Activated T-cell treated with anti-CD3 and anti-CD28 coated beads for 4 hours (primary cell): Measurements from ENCODE around the gene CCDC106.

Source experiments
- DNase-seq: peaks from one replicate; pipeline ENCODE4 v3.0.0-alpha.2; 2020

The CCDC106 gene

DNA sequence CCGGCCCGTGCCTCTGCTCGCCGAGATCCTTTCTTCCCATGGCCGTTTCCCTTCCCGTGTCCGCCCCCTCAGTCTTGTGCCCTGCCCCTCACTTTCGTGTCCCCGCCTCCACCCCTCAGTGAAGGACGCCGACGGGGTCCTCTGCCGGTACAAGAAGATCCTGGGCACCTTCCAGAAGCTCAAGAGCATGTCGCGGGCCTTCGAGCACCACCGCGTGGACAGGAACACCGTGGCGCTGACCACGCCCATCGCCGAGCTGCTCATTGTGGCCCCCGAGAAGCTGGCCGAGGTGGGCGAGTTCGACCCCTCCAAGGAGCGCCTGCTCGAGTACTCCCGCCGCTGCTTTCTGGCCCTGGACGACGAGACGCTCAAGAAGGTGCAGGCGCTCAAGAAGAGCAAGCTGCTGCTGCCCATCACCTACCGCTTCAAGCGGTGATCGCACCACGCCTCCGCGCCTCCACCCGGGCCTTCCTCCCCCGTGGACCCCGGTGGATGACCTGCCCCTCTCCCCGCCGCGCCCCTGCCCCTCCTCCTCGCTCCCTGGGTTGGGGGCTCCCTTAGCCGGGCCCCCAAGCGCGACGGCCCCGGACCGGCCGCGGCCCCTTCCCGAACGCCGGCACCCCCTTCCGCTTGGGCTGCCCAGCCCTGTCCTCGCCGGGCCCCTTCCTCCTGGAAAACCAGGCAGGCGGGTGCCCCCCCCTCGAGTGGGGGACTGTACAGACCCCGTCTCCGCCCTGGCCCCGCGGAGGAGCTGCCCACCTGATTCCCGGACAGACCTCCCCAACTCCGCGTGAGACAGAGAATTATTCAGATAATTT, 4.5 kb downstream of the CCDC106 start:
- DNase-seq, result no peak

- DNase-seq, result peak; percentile 98
These were observed 5.8 kb downstream of the CCDC106 start for GRCh38 chr19:55653651-55654322.

DNA sequence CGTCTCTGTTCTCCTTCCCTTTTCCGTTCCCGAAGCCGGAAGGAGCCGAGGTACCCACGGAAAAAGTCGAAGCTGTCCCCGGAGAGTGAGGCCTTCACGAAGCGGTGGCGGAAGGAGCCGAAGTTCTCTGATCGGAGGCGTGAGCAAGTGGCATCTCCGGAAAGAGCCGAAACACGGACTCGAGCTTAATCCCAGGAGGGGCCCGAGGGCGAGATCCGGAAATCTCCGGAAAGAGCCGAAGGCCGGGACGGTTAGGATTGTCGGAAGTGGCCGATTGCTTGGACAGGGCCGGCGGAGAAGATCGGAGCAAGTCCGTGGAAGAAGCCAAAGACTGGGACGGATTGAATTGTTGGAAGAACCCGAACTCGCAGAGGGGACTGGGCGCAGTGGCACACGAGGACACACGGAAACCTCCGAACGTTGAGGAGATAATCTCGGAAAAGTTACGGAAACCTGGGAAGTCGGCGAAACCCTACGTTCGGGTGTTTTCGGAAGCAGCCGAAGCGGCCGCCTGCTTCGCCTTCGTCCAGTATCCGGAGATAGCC, 6.4 kb downstream of the CCDC106 start:
- peak; percentile 95 for DNase-seq

DNA sequence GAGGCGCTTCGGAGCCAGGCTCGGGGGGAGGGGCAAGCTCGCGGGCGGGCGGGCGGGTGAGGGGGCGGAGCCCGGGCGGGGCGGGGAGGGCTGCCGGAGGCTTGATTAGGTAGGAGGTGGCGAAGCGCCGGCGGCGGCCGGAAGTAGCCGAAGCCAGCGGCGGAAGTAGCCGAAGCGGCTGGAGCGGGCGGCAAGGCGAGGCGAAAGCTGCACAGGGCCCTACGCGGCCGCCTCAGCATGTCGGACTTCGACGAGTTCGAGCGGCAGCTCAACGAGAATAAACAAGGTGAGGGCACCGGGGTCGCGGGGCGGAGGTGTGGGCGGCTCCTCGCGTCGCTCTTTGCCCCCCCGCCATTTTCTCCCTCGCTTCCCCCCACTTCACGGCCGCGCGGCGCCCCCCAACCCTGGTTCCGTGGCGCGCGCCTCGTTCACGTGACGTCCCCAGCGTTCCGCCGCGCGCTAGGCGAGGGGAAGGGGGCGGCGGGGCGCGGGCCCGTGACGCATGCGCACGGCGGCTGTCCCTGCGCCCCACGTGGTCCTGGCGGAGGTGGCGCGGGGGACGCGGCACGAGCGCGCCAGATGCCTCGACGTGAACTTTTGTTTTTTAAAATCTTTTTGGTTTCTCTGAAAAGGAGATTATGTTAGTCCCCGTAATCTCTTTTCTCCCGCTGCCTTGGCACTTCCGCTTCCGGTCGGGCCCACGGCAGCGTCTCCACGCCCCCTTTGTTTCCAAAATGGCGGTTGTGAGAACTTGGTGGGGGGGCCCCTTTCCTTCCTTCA, 7.0 kb downstream of the CCDC106 start, which contains the start of gene U2AF2:
Gene U2AF2, plus strand, starts transcription at position 168 of the 780 bp plus-strand sequence. Its CDS starts 70 bp downstream, at position 238.
- DNase-seq, result peak; percentile 95

DNA sequence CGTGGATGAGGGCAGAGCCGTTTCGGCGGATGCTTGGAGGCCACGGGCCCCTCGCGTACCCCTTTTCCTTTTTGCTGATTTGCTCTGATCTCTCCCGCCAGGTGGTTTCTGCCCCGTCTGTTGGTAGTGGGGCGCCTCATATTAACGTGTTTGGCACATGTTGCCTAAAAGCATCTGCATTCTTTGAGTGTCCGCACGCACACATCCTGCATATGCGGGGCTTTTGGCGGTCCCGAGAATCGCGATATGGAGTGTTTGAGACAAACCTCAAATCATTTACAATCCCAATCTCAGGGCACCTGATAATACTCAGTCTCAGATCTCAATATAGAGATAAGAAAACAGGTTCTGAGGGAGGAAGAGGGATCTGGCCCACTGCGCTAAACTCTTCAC, 7.6 kb downstream of the CCDC106 start:
- no peak for DNase-seq

GRCh38 chr19:55656552-55656951, 8.5 kb downstream of the CCDC106 start:
- no peak for DNase-seq

GRCh38 chr19:55656988-55657747, 9.2 kb downstream of the CCDC106 start:
- DNase-seq, result no peak

DNA sequence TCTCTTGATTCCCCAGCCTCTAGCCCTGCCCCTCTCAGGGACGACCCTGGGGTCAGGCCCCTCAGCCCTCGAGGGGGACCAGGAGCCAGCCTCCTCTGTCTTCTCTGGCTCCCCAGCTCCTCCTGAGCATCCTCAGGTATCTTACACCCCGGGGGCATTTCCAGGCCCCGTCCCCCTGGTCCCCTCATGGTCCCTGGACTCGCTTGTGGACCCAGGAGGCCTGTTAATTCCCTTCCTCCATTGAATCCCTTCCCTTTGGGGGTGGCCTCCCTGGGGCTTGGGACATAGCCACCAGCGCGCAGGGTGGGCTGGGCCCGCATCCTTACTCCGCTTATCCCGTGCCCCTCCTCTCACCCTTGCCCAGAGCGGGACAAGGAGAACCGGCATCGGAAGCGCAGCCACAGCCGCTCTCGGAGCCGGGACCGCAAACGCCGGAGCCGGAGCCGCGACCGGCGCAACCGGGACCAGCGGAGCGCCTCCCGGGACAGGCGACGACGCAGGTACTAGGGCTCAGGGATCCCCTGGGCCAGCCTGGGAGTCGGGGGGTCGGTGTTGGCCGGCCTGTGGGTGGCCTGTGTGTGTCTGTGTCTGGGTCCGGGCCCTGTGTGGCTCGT, 10.9 kb downstream of the CCDC106 start:
- no peak for DNase-seq

- DNase-seq, result no peak
These were observed 11.8 kb downstream of the CCDC106 start for GRCh38 chr19:55659822-55660221.

- no peak for DNase-seq
These were observed 12.4 kb downstream of the CCDC106 start for GRCh38 chr19:55660404-55660803.

- DNase-seq, result no peak
These were observed 13.0 kb downstream of the CCDC106 start for GRCh38 chr19:55660991-55661390.

DNA sequence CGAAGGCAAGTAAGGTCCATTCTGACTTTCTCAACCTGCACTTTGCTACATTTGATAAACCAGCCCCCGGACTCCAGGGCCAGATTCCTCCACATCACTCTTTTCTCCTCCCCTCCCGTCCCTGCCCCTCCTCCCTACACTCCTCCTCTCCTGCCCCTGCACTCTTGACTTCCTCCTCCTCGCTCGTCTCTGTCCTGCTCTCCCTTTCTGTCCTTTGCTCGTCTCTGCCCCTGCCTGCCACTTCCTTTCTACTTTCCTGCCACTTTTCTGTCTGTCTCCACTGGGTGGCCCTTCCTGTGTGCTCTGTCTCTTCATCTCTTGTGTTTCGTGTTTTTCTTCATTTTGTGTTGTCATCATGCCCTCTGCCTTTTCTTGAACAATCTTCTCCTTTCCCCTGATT, 13.8 kb downstream of the CCDC106 start:
- no peak for DNase-seq

DNA sequence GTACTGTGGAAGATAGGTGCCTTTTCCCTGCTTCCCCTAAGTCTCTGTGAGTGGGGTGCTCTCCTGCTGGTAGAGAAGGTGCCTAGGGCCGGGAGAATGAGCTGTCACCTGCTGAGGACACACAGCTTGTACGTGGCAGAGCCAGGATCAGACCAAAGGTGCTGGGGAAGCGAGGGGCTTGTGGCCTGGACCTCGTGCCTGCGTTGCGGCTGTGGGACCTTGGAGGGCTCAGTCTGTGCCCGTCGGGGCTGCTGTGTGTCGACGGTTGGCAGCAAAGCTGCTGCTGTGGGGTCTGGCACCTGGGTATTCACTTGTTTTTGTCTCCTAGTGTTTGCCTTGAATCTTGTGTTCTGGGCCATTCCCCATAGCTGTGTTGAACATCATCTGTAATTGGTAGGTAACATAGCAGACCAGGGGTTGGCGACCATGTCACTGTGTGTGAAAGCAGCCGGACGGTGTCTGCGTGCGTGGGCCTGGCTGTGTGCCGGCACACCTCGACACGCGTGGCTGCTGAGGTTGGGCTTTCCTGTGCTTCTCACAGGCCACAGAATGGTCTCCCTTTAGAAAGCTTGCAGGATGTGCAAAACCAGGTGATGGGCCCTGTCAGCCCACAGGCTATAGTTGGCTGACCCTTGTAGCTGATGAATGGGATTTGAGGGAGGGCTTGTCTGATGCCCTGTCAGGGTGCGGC, 16.0 kb downstream of the CCDC106 start:
- DNase-seq, result no peak

DNA sequence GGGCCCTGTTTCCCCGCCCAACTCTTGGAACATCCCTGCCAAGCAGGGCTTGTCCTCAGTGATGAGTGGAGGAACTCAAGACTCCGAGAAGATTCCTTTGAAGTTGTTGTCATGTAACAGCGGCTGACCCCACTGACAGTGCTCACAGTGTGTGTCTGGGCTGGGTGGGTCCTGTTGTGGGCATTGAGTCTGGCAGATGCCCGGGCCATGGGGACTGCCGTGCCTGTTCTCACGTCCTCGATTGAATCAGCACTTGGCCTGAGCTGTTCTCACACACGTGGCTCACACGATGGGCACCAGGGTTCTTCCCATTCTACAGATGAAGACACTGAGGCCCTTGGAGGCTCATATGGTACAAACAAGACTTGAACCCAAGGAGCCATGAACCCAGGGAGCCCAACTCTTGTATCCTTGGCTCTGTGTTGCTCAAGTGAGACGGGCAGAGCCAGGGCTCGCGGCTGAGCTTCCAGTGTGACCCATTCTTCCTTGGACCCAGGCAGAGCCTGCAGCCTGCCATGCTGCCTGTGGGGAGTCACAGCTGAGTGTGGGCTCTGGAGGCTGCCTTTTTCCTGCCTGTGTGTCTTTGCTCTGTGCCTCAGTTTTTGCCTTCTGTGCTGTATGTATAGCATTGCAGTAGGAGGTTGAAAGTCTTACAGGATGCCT, 18.5 kb downstream of the CCDC106 start:
- no peak for DNase-seq

DNA sequence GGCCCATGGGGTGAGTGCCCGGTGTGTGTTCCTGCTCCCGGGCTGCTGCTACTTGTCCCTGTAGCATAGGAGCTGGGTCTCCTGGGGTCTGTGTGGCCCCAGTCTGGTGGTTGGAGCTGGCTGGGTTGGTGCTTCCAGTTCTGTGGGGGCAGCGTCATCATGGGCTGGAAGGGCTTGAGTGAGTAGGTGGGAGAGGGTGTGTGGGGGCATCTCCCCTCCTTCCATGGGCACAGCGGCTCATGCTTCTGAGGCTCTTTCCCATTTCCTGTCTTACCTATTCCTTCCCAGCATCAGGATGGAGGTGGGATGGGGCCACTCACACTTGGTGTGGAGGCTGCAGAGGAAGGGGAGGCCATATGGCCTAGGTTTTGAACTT, 19.0 kb downstream of the CCDC106 start:
- no peak for DNase-seq

DNA sequence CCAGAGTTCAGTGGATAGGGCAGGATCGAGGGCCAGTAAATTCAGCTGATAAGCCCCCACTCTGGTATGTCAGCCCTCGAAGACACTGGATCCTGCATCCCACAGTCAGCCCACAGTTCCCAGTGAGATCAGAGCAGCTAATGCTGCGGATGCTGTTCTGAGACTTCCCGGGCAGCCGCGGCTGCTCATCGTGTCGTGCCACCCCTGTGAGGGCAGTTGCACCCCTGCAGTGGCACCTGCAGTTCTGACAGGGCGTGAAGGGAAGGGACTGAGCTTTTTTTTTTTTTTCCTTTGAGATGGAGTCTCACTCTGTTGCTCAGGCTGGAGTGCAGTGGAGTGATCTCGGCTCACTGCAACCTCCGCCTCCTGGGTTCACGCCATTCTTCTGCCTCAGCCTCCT, 19.5 kb downstream of the CCDC106 start:
- no peak for DNase-seq

DNA sequence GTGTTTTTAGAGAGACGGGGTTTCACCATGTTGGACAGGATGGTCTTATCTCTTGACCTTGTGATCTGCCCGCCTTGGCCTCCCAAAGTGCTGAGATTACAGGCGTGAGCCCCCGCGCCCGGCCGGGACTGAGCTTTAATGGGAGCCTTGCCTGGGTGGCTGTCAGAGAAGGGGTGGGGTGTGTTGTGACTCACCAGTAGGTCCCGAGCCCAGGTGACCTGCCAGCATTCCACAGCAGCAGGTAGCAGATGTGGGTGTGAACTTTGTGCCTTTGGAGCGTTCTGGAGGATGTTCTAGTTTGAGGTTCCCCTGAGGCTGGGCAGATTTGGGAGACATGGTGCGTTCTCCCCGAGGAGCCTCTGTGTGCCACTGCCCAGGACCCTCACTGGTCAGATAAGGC, 19.9 kb downstream of the CCDC106 start:
- DNase-seq, result no peak

DNA sequence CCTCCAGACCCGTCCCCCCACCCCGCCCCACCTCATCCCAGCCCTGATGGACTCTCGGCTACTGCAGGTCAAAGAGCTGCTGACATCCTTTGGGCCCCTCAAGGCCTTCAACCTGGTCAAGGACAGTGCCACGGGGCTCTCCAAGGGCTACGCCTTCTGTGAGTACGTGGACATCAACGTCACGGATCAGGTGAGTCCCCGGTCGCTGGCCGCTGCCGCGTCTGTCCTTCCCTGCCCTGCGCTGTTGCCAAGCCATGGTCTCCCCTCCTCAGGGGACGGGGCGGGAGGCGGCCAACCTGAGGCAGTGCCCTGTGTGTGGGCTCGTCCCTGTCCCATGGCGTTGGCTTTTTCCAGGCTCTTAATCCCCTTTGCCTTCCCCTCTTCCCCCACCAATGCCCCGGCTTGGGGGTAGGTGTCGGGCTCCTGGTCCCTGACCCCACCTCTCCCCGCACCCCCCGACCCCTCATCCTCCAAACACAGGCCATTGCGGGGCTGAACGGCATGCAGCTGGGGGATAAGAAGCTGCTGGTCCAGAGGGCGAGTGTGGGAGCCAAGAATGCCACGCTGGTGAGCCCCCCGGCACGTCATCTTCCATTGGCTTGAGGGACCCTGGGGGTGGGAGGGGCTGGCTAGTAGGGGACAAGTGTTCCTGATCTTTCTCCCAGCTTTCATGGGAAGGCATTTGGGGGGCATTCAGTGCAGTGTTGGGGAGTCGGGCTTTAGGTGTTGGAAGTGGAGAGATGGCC, 20.8 kb downstream of the CCDC106 start:
- no peak for DNase-seq

GRCh38 chr19:55669418-55670279, 21.6 kb downstream of the CCDC106 start:
- no peak for DNase-seq
